HCT116 (cell line): ENCODE results near the gene OSBPL1A.

Experiments used
- CEBPB ChIP-seq: IDR thresholded peaks from 2 replicates; pipeline ENCODE4 v1.6.1; 2012; ENCODE audit warnings: low read depth
- POLR2AphosphoS5 ChIP-seq: IDR thresholded peaks from 2 replicates; pipeline ENCODE4 v1.6.1; 2011; ENCODE audit warnings: mild to moderate bottlenecking, low read depth, low read length, moderate library complexity
- SP1 ChIP-seq: IDR thresholded peaks from 2 replicates; pipeline ENCODE4 v1.6.1; 2012; ENCODE audit warnings: low read depth
- TF ChIP-seq, protein P1 (sequence below), 3 experiments: fragments of 200-600 bp in 1 of 3; sonication (generic) in 1 of 3; IDR thresholded peaks in 2 of 3; conservative IDR thresholded peaks in 1 of 3; 2 replicates each; pipeline ENCODE4 v1.5.1; 2012 to 2017; ENCODE audit warnings: low read depth in 2 of 3, low read length in 2 of 3, antibody characterized with exemption in 1 of 3, borderline replicate concordance in 1 of 3, control low read depth in 1 of 3, mild to moderate bottlenecking in 1 of 3, mixed read lengths in 1 of 3, mixed run types in 1 of 3, moderate library complexity in 1 of 3; ENCODE audit not compliant: insufficient read depth in 1 of 3

DNA sequence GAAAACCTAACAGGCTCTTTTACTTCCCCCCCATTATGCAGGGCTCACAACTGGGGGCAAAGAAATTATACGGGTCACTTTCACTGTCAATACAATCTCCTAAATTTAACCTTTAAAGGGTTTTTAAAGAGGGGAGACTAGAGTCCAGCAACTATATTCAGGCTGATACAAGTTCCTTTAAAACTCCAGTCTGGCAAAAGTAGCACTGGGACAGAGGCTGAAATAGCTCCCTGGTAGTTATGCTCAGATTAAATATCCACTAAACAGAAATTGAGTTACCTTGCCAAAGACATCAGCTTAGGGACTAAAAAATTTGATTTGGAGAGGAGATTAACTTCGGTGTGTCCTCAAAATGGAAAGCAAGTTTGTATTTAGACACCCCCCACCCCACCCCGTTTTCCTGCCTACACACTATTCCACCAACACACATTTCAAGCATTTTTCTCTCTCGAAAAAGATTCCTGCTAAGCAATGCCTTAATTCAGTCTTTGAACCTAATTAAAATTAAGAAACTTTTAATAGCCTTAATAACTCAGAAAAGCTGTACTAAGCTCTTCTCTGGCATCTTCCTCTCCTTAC, 127.2 kb downstream of the OSBPL1A start:
- TF ChIP-seq POLR2AphosphoS5: no peak
- TF ChIP-seq, protein P1, sequence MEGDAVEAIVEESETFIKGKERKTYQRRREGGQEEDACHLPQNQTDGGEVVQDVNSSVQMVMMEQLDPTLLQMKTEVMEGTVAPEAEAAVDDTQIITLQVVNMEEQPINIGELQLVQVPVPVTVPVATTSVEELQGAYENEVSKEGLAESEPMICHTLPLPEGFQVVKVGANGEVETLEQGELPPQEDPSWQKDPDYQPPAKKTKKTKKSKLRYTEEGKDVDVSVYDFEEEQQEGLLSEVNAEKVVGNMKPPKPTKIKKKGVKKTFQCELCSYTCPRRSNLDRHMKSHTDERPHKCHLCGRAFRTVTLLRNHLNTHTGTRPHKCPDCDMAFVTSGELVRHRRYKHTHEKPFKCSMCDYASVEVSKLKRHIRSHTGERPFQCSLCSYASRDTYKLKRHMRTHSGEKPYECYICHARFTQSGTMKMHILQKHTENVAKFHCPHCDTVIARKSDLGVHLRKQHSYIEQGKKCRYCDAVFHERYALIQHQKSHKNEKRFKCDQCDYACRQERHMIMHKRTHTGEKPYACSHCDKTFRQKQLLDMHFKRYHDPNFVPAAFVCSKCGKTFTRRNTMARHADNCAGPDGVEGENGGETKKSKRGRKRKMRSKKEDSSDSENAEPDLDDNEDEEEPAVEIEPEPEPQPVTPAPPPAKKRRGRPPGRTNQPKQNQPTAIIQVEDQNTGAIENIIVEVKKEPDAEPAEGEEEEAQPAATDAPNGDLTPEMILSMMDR (IDR thresholded peaks at IDR 0.05 in 2 of 3, conservative IDR thresholded peaks at IDR 0.05 in 1 of 3; ENCODE audit: borderline replicate concordance in 1 of 3, insufficient read depth in 1 of 3, low read depth in 2 of 3, low read length in 2 of 3): no peak
- no peak for TF ChIP-seq SP1
- no peak for TF ChIP-seq CEBPB
